SK-N-SH treated with all-trans-retinoic acid at 6 μM for 48 hours (cell line): ENCODE measurements around the gene DMD.

Experiments
- ATAC-seq: fragments of 200-7000 bp; cut with Tn5 transposase; 3 replicates; pipeline ENCODE4 v1.9.1; 2020; ENCODE audit warnings: mild to moderate bottlenecking, moderate library complexity
- ARNTL ChIP-seq: fragments of 450-650 bp; formaldehyde crosslinking; IDR thresholded peaks from 2 replicates; pipeline ENCODE4 v1.5.0; 2020; ENCODE audit warnings: low read depth, mild to moderate bottlenecking, moderate library complexity, borderline replicate concordance
- CREB5 ChIP-seq: fragments of 250-450 bp; sonication (Bioruptor Pico); IDR thresholded peaks from 2 replicates; pipeline ENCODE4 v1.5.1; 2020; ENCODE audit warnings: low read depth, mild to moderate bottlenecking, moderate library complexity
- CSDC2 ChIP-seq: fragments of 250-450 bp; sonication (Bioruptor Pico); IDR thresholded peaks from 2 replicates; pipeline ENCODE4 v1.5.0; 2020; ENCODE audit warnings: mild to moderate bottlenecking, moderate library complexity
- CSRNP3 ChIP-seq: fragments of 250-450 bp; sonication (Bioruptor Pico); IDR thresholded peaks from 2 replicates; pipeline ENCODE4 v1.5.1; 2021; ENCODE audit warnings: mild to moderate bottlenecking, moderate library complexity
- ESRRG ChIP-seq: fragments of 250-450 bp; sonication (Bioruptor Pico); IDR thresholded peaks from 2 replicates; pipeline ENCODE4 v1.6.1; 2021; ENCODE audit warnings: mild to moderate bottlenecking
- ISL1 ChIP-seq: fragments of 250-450 bp; sonication (Bioruptor Pico); IDR thresholded peaks from 2 replicates; pipeline ENCODE4 v2.1.2; 2022; ENCODE audit warnings: mild to moderate bottlenecking, moderate library complexity
- OSR1 ChIP-seq: fragments of 250-450 bp; sonication (Bioruptor Pico); IDR thresholded peaks from 2 replicates; pipeline ENCODE4 v1.8.0; 2022; ENCODE audit warnings: moderate library complexity, mild to moderate bottlenecking, inconsistent platforms
- POU6F1 ChIP-seq: fragments of 250-450 bp; sonication (Bioruptor Pico); IDR thresholded peaks from 2 replicates; pipeline ENCODE4 v1.8.0; 2021; ENCODE audit warnings: low read depth, mild to moderate bottlenecking, moderate library complexity, borderline replicate concordance
- PPARA ChIP-seq: fragments of 250-450 bp; sonication (Bioruptor Pico); IDR thresholded peaks from 2 replicates; pipeline ENCODE4 v1.5.0; 2020; ENCODE audit warnings: mild to moderate bottlenecking, borderline replicate concordance
- RARB ChIP-seq: fragments of 250-450 bp; sonication (Bioruptor Pico); IDR thresholded peaks from 2 replicates; pipeline ENCODE4 v1.8.0; 2021; ENCODE audit warnings: mild to moderate bottlenecking, moderate library complexity
- SNAI2 ChIP-seq: fragments of 250-450 bp; sonication (Bioruptor Pico); IDR thresholded peaks from 2 replicates; pipeline ENCODE4 v1.5.0; 2020; ENCODE audit warnings: mild to moderate bottlenecking, moderate library complexity
- TCF4 ChIP-seq: fragments of 250-450 bp; sonication (Bioruptor Pico); IDR thresholded peaks from 2 replicates; pipeline ENCODE4 v1.8.0; 2021; ENCODE audit warnings: mild to moderate bottlenecking, moderate library complexity, borderline replicate concordance
- TOX ChIP-seq: fragments of 250-450 bp; sonication (Bioruptor Pico); IDR thresholded peaks from 2 replicates; pipeline ENCODE4 v1.8.0; 2021; ENCODE audit warnings: mild to moderate bottlenecking, moderate library complexity, borderline replicate concordance
- TSHZ2 ChIP-seq: fragments of 250-450 bp; sonication (Bioruptor Pico); IDR thresholded peaks from 2 replicates; pipeline ENCODE4 v1.5.0; 2020; ENCODE audit warnings: mild to moderate bottlenecking, moderate library complexity
- ZFP3 ChIP-seq: fragments of 250-450 bp; sonication (Bioruptor Pico); IDR thresholded peaks from 2 replicates; pipeline ENCODE4 v1.5.0; 2020; ENCODE audit warnings: mild to moderate bottlenecking, moderate library complexity
- ZFP30 ChIP-seq: fragments of 450-650 bp; formaldehyde crosslinking; IDR thresholded peaks from 2 replicates; pipeline ENCODE4 v1.5.0; 2022; ENCODE audit warnings: mild to moderate bottlenecking, moderate library complexity
- ZNF8 ChIP-seq: fragments of 450-650 bp; formaldehyde crosslinking; IDR thresholded peaks from 2 replicates; pipeline ENCODE4 v1.5.0; 2020; ENCODE audit warnings: mild to moderate bottlenecking, moderate library complexity

Gene DMD

GRCh38 chrX:31297881-31298280, 1913.5 kb downstream of the DMD start (continued):
- TF ChIP-seq TSHZ2 (no peak), CREB5 (CRISPR knock-in tag) (no peak), TCF4 (no peak)

- no peak for TF ChIP-seq TOX (CRISPR knock-in tag)
- TF ChIP-seq CREB5 (CRISPR knock-in tag): no peak
- no peak for TF ChIP-seq ZFP3 (CRISPR knock-in tag)
- TF ChIP-seq ARNTL (CRISPR knock-in tag): no peak
- no peak for TF ChIP-seq CSRNP3 (CRISPR knock-in tag)
- TF ChIP-seq SNAI2 (CRISPR knock-in tag): no peak
- TF ChIP-seq TSHZ2: no peak
- no peak for TF ChIP-seq ESRRG (CRISPR knock-in tag)
- TF ChIP-seq POU6F1: no peak
- ATAC-seq: no peak
Measured at GRCh38 chrX:31294475-31294874, 1916.9 kb downstream of the DMD start.

GRCh38 chrX:31293409-31293808, 1917.9 kb downstream of the DMD start:
- no peak for ATAC-seq
- no peak for TF ChIP-seq OSR1 (CRISPR knock-in tag)
- TF ChIP-seq TCF4: no peak
- no peak for TF ChIP-seq ARNTL (CRISPR knock-in tag)
- TF ChIP-seq CREB5 (CRISPR knock-in tag): no peak
- TF ChIP-seq CSRNP3 (CRISPR knock-in tag): no peak
- TF ChIP-seq ZNF8 (CRISPR knock-in tag): no peak
- no peak for TF ChIP-seq CSDC2 (CRISPR knock-in tag)
- TF ChIP-seq SNAI2 (CRISPR knock-in tag): no peak
- no peak for TF ChIP-seq TOX (CRISPR knock-in tag)
- no peak for TF ChIP-seq PPARA (CRISPR knock-in tag)
- TF ChIP-seq RARB (CRISPR knock-in tag): no peak
- no peak for TF ChIP-seq TSHZ2
- no peak for TF ChIP-seq ISL1 (CRISPR knock-in tag)
- no peak for TF ChIP-seq ZFP30 (CRISPR knock-in tag)
- no peak for TF ChIP-seq ESRRG (CRISPR knock-in tag)
